Measurements from ENCODE around the gene TRPV4.

DNA sequence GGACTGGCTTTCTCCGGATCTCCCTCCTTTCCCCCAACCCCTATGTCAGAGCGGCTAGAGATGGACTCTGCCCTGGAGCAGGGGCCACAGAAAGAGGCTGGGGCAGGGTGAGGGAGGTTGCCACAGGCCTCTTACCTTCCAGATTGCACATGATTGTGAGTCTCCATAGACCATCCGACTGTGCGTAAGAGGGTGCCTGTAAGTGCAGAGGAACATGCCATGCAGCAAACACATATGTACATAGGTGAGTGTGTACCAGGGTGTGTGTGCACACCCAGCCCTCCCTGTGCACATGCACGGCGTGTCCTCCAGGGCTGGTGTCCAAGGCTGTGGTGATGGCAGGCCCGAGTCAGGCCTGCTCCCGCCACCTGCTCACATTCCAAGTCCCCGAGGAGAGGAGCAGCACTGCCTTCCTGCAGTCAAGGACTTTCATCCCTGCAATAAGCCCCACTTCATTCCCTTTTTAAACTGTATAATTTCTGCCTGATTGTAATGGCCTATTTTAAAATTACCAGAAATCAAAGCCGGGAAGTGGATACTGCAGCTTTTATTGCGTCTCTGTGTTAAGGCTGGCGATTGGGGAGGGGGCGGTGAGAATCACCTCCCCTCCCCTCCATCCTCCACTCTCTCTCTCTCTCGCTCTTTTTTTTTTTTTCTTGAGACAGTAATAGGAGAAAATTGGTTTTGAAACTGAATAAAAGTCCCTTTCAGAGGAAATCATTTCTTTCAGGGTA lies 91.1 kb downstream of the TRPV4 start:
- TF ChIP-seq CTCF (IDR thresholded peaks at IDR 0.05; ENCODE audit: poor library complexity) (no peak), EZH2 (IDR thresholded peaks at IDR 0.05; ENCODE audit: borderline replicate concordance) (no peak)

Measured in hepatocyte (in vitro differentiated cells).